Posterior cingulate gyrus (tissue), 11 donors: Measurements from ENCODE around the gene KRTAP4-6.
A peak's percentile ranks its signal among the peaks of the same experiment; 100 is the strongest.
"Not testable (repeated sequence)": the region's sequence is repeated elsewhere in the genome, so short reads cannot be mapped to it uniquely, and the experiment has no call there.

Experiments used
- DNase-seq, 10 donors: peaks; one replicate each; pipeline versions ENCODE4 v3.0.0 to v3.0.0-alpha.2; 2020 to 2021; ENCODE audit warnings: mixed read lengths in 3 of 10
- intact Hi-C: fragments of 100-400 bp; cut with DNase I; formaldehyde crosslinking; loops from one replicate; pipeline ENCODE4 v1.15.1; 2023

KRTAP4-6 gene

DNA sequence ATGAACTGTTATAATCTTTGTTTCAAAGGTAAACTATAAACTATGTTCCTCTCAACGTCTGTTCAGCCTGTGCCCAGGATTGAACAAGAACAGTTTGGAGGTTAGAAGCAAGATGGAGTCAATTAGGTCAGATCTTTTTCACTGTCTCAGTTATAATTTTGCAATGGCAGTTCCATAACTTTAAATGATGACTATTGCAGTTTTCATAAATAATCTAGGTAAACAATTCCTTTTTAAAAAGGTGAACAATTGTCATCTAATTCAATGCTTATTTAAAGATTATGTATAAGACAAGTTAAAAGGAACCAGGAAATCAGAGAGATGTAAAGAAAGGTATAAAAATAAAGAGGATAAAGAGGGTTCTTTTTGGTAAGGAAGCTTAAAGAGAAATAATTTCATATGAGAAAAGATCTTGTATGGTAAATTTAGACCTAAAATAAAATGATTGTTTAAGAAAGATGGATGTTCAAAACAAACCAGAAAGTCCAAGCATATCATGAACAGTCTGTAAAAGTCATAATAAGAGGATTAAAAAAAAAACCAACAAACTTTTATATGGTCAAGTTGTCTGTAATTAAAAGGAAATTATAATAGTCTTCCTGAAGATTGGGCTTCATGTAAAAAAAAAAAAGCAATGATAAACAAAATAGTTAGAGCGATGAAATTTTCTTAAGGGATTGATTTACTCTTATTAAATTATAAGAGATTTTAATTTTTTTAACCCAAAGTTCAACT, 29.0 kb downstream of the KRTAP4-6 start:
- intact Hi-C loops, result no loop called here
- DNase-seq, result no peak

DNA sequence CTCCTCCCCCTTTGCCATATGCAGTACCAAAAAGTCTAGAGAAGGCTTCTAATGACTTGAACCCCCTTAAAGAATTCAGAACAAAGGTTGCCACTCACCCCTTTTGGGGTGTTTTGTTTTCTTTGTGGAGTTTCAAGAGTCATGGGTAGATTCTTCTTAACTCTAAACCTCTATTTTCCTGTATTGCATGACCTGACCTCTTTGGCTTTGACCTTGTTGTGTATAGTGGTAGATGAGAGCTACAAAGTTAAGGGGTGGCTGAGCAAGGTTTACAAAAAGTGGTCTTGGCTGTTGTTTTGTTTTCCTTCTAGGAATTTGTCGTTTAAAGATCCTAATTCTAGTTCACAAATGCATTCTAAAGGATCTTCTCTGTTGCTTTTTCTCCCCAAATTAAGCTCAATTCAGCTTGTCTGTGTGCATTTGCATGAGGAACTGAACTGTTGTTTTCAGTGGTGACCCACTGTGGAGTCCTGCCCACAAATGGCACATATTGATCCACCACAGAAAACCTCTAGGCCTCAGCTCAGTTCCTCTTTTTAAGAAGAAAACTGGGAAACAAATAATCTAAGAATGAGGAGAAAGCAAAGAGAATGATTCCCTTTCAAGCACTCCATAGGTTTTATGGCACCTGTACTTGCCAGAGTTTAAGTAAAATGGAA, 31.5 kb downstream of the KRTAP4-6 start:
- intact Hi-C loops, DNase-seq: not testable (repeated sequence)

DNA sequence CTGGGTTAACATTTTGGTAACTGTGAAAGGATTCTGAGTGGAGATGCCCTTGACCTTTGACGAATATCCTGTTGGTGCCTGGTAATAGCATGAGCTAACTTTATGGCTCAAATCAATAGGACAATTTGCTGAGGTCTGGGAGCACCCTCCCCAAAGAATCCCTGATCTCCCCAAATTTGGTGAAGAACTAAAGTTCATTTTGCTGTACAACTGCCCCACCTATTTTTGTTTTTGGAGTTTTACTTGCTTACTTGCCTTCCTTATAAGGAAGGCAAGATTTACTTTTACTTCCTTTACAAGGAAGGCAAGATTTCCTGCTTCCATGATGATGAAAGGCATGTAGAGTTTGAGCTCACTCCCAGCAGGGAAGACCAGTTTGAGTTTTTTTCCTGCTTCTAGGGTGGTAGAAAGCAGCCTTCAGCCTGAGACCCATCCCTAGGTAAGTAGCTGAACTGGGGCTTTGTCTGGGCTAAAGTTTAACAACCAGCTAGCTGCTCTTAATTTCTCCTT, 32.3 kb downstream of the KRTAP4-6 start:
- intact Hi-C loops, result no loop called here
- no peak for DNase-seq

DNA sequence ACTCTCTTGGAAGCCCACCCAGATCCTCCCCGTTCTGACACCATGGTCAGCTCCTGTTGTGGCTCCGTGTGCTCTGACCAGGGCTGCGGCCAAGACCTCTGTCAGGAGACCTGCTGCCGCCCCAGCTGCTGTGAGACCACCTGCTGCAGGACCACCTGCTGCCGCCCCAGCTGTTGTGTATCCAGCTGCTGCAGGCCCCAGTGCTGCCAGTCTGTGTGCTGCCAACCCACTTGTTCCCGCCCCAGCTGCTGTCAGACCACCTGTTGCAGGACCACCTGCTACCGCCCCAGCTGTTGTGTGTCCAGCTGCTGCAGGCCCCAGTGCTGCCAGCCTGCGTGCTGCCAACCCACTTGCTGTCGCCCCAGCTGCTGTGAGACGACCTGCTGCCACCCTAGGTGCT, 35.0 kb downstream of the KRTAP4-6 start, which contains the start of gene KRTAP4-9:
KRTAP4-9 (plus strand) TSS at position 43 of the 400 bp plus-strand sequence; CDS start at position 43, 0 bp downstream.
- intact Hi-C loops, result not testable (repeated sequence)
- peak in 1 of 10 donors; percentile 69 for DNase-seq

DNA sequence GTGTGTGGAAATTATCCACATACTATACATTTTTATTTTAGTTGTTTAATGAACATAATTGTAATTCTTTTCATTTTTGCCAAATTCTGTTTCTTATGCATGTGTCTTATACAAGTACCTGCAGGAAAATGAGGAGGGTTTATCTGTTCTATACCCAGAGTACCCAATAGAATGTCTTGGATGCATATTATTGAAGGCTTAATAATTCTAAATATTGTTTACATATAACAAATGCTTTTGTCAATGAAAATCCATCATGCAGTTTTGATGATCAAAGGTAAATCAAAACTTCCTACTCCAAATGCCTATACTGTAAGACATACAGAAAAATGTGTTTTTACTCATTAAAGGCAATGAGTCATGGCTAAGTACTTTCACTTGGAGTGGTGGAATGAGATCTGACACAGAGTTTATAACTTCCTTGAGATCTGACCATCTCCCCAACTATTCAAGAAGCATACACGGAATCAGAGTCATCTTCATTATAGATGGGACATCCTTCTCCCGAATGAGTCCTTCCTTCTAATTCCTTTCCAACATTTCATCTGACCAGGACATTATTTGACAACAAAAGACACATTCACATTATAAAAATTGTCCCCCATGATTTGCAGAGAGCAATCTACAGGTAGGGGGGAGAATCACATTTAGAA, 35.8 kb downstream of the KRTAP4-6 start:
- intact Hi-C loops, DNase-seq: not testable (repeated sequence)

DNA sequence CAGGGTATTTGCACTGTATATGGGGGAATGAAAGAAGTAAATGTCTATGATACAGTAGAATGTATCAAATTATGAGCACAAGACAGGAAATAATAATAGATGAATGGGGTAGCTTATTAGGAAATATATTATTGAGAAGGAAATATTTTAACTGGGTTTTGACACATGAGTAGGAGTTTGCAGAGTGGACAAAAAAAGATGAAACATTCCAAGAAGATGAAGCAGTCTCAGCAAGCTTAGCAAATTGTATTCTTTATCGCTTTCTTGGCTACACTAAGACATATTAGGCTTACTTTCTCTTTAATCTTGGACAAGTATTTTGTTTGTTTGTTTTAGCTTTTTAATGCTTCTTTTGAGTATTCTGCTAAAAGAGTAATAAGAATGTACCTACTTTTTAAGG, 36.4 kb downstream of the KRTAP4-6 start:
- intact Hi-C loops, result no loop called here
- no peak for DNase-seq

DNA sequence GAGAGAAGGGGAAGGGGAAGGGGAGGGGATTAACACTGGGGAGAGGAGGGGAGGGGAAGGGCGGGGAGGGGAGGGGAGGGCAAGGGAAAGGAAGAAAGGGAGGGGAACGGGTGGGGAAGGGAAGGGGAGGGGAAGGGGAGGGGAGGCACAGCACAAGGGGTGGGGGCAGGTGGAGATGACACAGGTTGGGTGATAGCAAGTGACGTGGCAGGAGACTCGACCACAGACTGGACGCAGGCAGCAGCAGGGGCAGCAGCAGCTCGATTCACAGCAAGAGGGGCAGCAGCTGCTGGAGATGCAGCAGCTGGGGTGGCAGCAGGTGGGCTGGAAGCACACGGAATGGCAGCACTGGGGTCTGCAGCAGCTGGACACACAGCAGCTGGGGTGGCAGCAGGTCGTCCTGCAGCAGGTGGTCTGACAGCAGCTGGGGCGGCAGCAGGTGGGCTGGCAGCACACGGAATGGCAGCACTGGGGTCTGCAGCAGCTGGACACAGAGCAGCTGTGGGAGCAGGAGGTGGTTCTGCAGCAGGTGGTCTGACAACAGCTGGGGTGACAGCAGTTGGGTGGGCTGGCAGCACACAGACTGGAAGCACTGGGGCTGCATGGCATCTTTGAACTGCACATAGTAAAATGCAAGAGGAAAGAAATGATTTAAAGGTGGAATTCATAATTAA, 38.6 kb downstream of the KRTAP4-6 start, which contains the start of gene KRTAP4-16:
KRTAP4-16 (minus strand) TSS at position 624 of the 674 bp plus-strand sequence; CDS start at position 624, 0 bp downstream.
- DNase-seq, result peak in 1 of 10 donors; percentile 79
- intact Hi-C loops, result no loop called here

DNA sequence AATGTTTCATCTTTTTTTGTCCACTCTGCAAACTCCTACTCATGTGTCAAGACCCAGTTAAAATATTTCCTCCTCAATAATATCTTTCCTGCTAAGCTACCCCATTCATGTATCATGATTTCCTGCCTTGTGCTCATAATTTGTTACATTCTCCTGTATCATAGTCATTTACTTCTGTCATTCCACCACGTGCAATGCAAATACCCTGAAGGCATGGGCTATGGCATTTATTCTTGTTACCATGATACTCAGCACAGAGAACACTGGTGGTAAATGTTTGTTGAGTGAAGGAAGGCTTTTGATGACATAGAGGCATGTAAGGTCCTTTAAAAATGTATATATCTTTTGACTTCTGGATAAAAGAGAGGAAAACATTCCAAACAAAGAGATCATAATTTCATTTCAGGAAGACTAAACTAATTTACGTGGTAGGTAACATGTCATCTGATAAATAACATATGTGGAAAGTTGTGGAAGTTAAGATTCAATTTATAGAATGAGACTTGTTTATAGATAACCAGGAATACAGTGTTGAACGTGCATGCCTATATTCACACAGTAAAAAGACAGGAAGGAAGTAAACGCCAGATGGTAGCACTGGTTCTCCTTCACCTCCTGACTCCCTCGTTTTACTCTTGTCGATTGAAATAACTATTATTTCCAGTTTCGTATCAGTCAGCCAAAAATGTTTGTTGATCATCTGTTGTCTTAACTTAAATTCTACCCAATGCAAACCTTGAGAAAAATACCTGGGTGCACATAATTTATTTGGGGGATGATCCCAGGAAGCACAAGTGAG, 40.5 kb downstream of the KRTAP4-6 start:
- DNase-seq, result not testable (repeated sequence)

DNA sequence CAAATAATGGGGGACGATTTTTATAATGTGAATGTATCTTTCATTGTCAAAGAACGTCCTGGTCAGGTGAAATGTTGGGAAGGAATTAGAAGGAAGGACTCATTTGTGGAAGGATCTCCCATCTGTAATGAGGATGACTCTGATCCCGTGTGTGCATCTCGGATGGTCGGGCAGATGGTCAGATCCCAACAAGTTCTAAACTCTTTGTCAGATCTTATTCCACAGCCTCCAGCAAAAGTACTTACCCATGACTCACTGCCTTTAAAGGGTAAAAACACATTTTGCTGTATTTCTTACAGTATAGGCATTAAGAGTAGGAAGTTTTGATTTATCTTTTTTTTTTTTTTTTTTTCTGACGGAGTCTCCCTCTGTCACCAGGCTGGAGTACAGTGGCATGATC, 41.9 kb downstream of the KRTAP4-6 start:
- intact Hi-C loops, result no loop called here
- DNase-seq, result no peak

More for the DNA sequence above, 40.5 kb downstream of the KRTAP4-6 start:
- intact Hi-C loops, result not testable (repeated sequence)

DNA sequence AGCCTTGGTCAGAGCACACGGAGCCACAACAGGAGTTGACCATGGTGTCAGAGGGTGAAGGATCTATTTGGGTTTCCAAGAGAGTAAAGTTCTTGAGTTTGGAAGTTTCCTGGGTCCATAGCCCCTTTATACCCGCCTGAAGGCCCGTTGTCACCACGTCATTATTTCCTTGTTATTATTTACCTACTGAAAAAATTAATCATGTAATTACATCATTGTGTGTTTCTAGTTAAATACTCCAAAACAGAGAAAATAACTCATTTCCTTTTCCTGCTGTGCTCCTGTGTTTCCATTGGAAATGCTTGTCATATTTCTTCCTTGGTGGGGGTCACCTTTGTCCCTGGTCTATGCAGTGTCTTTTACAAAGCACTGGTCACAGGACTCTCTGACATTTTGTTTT, 42.3 kb downstream of the KRTAP4-6 start, which contains the start of gene KRTAP4-8:
KRTAP4-8 (minus strand) TSS at position 101 of the 400 bp plus-strand sequence; CDS start at position 43, 58 bp downstream.
- intact Hi-C loops, result no loop called here
- DNase-seq, result no peak

DNA sequence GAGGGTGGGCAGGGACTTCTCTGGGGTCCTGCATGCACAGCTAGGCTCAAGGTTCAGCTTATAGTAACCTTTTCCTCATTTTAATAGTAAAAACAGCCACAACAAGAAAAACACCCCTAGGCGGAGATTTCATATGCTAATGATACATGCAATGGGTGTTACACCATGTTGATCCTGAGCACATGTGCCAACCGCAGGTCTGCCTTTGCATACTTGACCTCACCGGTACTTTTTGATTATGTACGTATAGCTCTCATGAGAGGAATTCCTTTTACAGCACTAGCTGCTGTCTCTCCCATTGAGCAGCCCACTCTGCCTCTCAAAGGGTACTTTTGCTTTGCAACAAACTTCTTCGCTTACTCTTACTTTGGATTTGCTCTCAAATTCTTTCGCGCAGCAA, 44.3 kb downstream of the KRTAP4-6 start:
- DNase-seq, result no peak
- intact Hi-C loops, result no loop called here
